Erythroblast (primary cell): Measurements from ENCODE around the gene TRIM33.
A peak's percentile ranks its signal among the peaks of the same experiment; 100 is the strongest.
"Not testable (repeated sequence)": the region's sequence is repeated elsewhere in the genome, so short reads cannot be mapped to it uniquely, and the experiment has no call there.

Experiments used
- DNase-seq, 2 experiments: peaks; one replicate each; lab custom pipeline; 2025; lab: John Stamatoyannopoulos, UW
- GATA1 ChIP-seq: IDR thresholded peaks from 2 replicates; pipeline ENCODE4 v1.6.1; 2011; ENCODE audit warnings: low read depth, mild to moderate bottlenecking, control low read depth, low read length, moderate library complexity
- POLR2A ChIP-seq: IDR thresholded peaks from 2 replicates; pipeline ENCODE4 v1.6.1; 2011; ENCODE audit warnings: mild to moderate bottlenecking, low read length

TRIM33 gene

GRCh38 chr1:114468047-114468446 is 43.0 kb downstream of the TRIM33 start:
- TF ChIP-seq POLR2A (no peak), GATA1 (no peak)
- DNase-seq: no peak

GRCh38 chr1:114467491-114467890 is 43.5 kb downstream of the TRIM33 start:
- no peak for DNase-seq
- TF ChIP-seq GATA1: no peak
- no peak for TF ChIP-seq POLR2A

GRCh38 chr1:114466334-114467014 is 44.5 kb downstream of the TRIM33 start:
- TF ChIP-seq POLR2A (no peak), GATA1 (no peak)
- peak in 1 of 2 experiments; percentile 11 for DNase-seq

GRCh38 chr1:114462963-114463362 is 48.0 kb downstream of the TRIM33 start:
- TF ChIP-seq POLR2A (no peak), GATA1 (no peak)
- no peak for DNase-seq

- TF ChIP-seq POLR2A (no peak), GATA1 (no peak)
- no peak for DNase-seq
Measured at GRCh38 chr1:114462341-114462740, 48.7 kb downstream of the TRIM33 start.

- TF ChIP-seq GATA1: no peak
- TF ChIP-seq POLR2A: no peak
- DNase-seq: peak; percentile 8 to 19
Measured at GRCh38 chr1:114458237-114458777, 52.7 kb downstream of the TRIM33 start.

GRCh38 chr1:114457675-114458236 is 53.2 kb downstream of the TRIM33 start:
- TF ChIP-seq POLR2A (no peak), GATA1 (no peak)
- no peak for DNase-seq

GRCh38 chr1:114456586-114456985 is 54.4 kb downstream of the TRIM33 start:
- no peak for DNase-seq
- no peak for TF ChIP-seq GATA1
- no peak for TF ChIP-seq POLR2A

- peak; percentile 8 to 58 for DNase-seq
- TF ChIP-seq GATA1 (no peak), POLR2A (no peak)
Measured at GRCh38 chr1:114455102-114455785, 55.8 kb downstream of the TRIM33 start.

- TF ChIP-seq GATA1: no peak
- no peak for TF ChIP-seq POLR2A
- no peak for DNase-seq
Measured at GRCh38 chr1:114454539-114454938, 56.5 kb downstream of the TRIM33 start.

GRCh38 chr1:114453361-114453784 is 57.6 kb downstream of the TRIM33 start:
- peak; percentile 17 to 57 for DNase-seq
- no peak for TF ChIP-seq POLR2A
- TF ChIP-seq GATA1: no peak

- DNase-seq: no peak
- TF ChIP-seq POLR2A: no peak
- TF ChIP-seq GATA1: no peak
Measured at GRCh38 chr1:114448370-114449036, 62.5 kb downstream of the TRIM33 start.

GRCh38 chr1:114446198-114446597 is 64.8 kb downstream of the TRIM33 start:
- TF ChIP-seq GATA1: no peak
- no peak for TF ChIP-seq POLR2A
- DNase-seq: no peak

GRCh38 chr1:114443226-114443625 is 67.8 kb downstream of the TRIM33 start:
- not testable (repeated sequence) for DNase-seq
